GM12891 (cell line): ENCODE data around the gene WSCD2.

Experiments
- POLR2AphosphoS5 ChIP-seq: IDR thresholded peaks from 2 replicates; pipeline ENCODE4 v1.6.1; 2011; ENCODE audit warnings: low read depth, low read length, control low read depth
- TAF1 ChIP-seq: IDR thresholded peaks from 2 replicates; pipeline ENCODE4 v1.6.1; 2011; ENCODE audit warnings: low read depth, low read length, control low read depth

DNA sequence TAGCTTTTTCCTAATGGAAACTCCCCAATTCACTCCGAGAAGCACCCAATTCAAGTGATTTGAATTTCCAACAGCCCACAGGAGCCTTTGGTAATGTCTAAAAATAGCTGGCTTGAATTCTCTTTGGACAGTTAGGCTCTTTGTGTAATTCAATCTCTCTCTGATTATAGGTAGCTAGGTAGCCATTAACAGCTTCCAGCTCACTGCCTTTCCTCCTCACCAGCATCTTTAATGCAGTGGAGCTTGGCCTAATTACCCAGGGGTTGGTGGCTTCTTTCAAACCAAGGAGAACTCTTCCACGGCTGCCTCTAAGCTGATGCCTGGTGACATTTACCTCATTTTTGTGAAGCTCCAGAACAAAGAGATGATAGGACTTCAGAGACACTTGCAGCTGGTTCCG is 86.4 kb downstream of the WSCD2 start:
- no peak for TF ChIP-seq TAF1
- TF ChIP-seq POLR2AphosphoS5: no peak
